Body of pancreas (tissue), 4 donors: ENCODE measurements around the gene EN1.

Experiments
- CTCF ChIP-seq, 7 experiments: fragments of 450-650 bp in 4 of 7; fragments of 200-600 bp in 3 of 7; sonication (generic) in 3 of 7; IDR thresholded peaks; one replicate each; pipeline ENCODE4 v1.5.1; 2016 to 2019; ENCODE audit warnings: antibody characterized with exemption in 7 of 7
- POLR2A ChIP-seq, 3 donors: fragments of 450-650 bp; IDR thresholded peaks; one replicate each; pipeline ENCODE4 v1.6.1; 2016; ENCODE audit warnings: antibody characterized with exemption in 3 of 3, mild to moderate bottlenecking in 2 of 3

- TF ChIP-seq CTCF (IDR thresholded peaks at IDR 0.05) (no peak), POLR2A (IDR thresholded peaks at IDR 0.05) (no peak)
Measured at GRCh38 chr2:118812552-118812951, 34.9 kb downstream of the EN1 start.
